Adrenal gland (tissue), 12 donors: ENCODE data around the gene WWC2. TPM values are rescaled to one million over a fixed set of nuclear protein-coding genes. Genes with fewer than 3 reads are reported as not detected.

Experiments
- DNase-seq, 7 donors: peaks; one replicate each; pipeline ENCODE4 v3.0.0-alpha.2; 2019 to 2020
- H3K27ac ChIP-seq, 5 donors: fragments of 200-600 bp; sonication (generic) in 4 of 5; 1 replicate in 3 of 5; 2 replicates in 2 of 5; pipeline versions ENCODE4 v1.5.1 to v1.8.0; 2016 to 2020; ENCODE audit warnings: mild to moderate bottlenecking in 1 of 5
- H3K27me3 ChIP-seq: fragments of 200-600 bp; 2 replicates; pipeline ENCODE4 v1.8.0; 2021
- H3K36me3 ChIP-seq, 2 donors: fragments of 200-600 bp; replicated peaks in 1 of 2; 1 replicate in 1 of 2; 2 replicates in 1 of 2; pipeline versions ENCODE4 v1.5.1 to v1.8.0; 2018 to 2022
- H3K4me1 ChIP-seq, 2 donors: fragments of 200-600 bp; replicated peaks in 1 of 2; 1 replicate in 1 of 2; 2 replicates in 1 of 2; pipeline versions ENCODE4 v1.5.1 to v1.8.0; 2018 to 2021
- H3K4me3 ChIP-seq, 4 donors: fragments of 200-600 bp; sonication (generic) in 3 of 4; one replicate each; pipeline ENCODE4 v1.5.1; 2016 to 2018
- H3K9me3 ChIP-seq, 3 donors: fragments of 200-600 bp; sonication (generic) in 1 of 3; replicated peaks in 1 of 3; 1 replicate in 2 of 3; 2 replicates in 1 of 3; pipeline versions ENCODE4 v1.5.1 to v1.8.0; 2016 to 2021
- CTCF ChIP-seq, 6 experiments: fragments of 450-650 bp in 4 of 6; fragments of 200-600 bp in 2 of 6; sonication (generic) in 1 of 6; IDR thresholded peaks; 1 replicate in 5 of 6; 2 replicates in 1 of 6; pipeline versions ENCODE4 v1.5.1 to v1.8.0; 2016 to 2021; ENCODE audit warnings: antibody characterized with exemption in 6 of 6, mild to moderate bottlenecking in 2 of 6, moderate library complexity in 1 of 6
- POLR2A ChIP-seq, 2 donors: fragments of 450-650 bp; IDR thresholded peaks; one replicate each; pipeline ENCODE4 v1.6.1; 2017; ENCODE audit warnings: antibody characterized with exemption in 2 of 2, mild to moderate bottlenecking in 2 of 2, moderate library complexity in 1 of 2
- WGBS, 4 donors: extraction: QIAGEN DNeasy Blood & Tissue Kit in 2 of 4; methylation state at CpG; one replicate each; pipeline versions ENCODE4 v1.1.5 to v1.1.7; 2013 to 2017; 5-methylcytosine and 5-hydroxymethylcytosine counted together
- intact Hi-C, 2 donors: fragments of 100-400 bp; cut with DNase I; formaldehyde crosslinking; loops; one replicate each; pipeline versions ENCODE4 v1.14.1 to v1.15.0; 2022 to 2023
- polyA plus RNA-seq, 3 donors: library from polyadenylated mRNA; stranded (reverse); fragments of 200-250 nt in 2 of 3; fragments of 350-450 nt in 1 of 3; fragmentation: Illumina TruSeq in 1 of 3; extraction: RNeasy Lipid Tissue Mini Kit (QIAGEN cat#74804) in 1 of 3; gene quantifications; one replicate each; pipeline ENCODE4 v1.2.3, GENCODE V29; 2013 to 2014
- total RNA-seq, 9 donors: library from RNA; depleted of rRNA in 4 of 9; stranded (reverse); fragments of >200 nt in 4 of 9; fragments of 120-200 nt in 1 of 9; fragmentation: NEBNext Ultra II Directional in 1 of 9; extraction: Animal tissue kit (Norgen Biotek cat#: 25700) in 1 of 9; gene quantifications; one replicate each; pipeline versions ENCODE4 v1.1.0 to v1.2.4, GENCODE V29; 2013 to 2023
- donor health status: healthy with polysubstance abuse.
- donor health status: Bipolar disorder and iron deficiency.
- donor health status: DM: yes; HTN: yes; CAD: no.
- donor health status: DM: no; HTN: no; CAD: no.
- donor health status: DM: no; HTN: no; CAD: no.
- donor health status: DM: yes; HTN: yes; CAD: no.

WWC2 gene
- total and polyA plus RNA-seq, 12 donors = 3.1 to 27.9 (median 17.4) TPM

- DNase-seq = no peak
- intact Hi-C loops = no loop called here
- Histone ChIP-seq H3K27ac (no peak overlapping the region), H3K9me3 (no peaks in the 10 kb centered on the region), H3K27me3 (no peaks in the 10 kb centered on the region), H3K4me1 (no peaks in the 10 kb centered on the region), H3K4me3 (no peak overlapping the region), H3K36me3 (no peaks in the 10 kb centered on the region)
- 88 to 93% (median 89%) methylated on average over 3 of the region's 3 CpGs for WGBS, 4 donors
- TF ChIP-seq POLR2A (IDR thresholded peaks at IDR 0.05) (no peak), CTCF (IDR thresholded peaks at IDR 0.05) (no peak)
These were observed 207.8 kb downstream of the WWC2 start for GRCh38 chr4:183306811-183307210.

GRCh38 chr4:183312841-183313240 lies 213.8 kb downstream of the WWC2 start:
- H3K4me3 ChIP-seq = no peak overlapping the region
- TF ChIP-seq POLR2A (IDR thresholded peaks at IDR 0.05) = no peak
- TF ChIP-seq CTCF (IDR thresholded peaks at IDR 0.05) = no peak
- intact Hi-C loops = no loop called here
- no peaks in the 10 kb centered on the region for H3K4me1 ChIP-seq
- no peak for DNase-seq
- no peaks in the 10 kb centered on the region for H3K9me3 ChIP-seq
- no peak overlapping the region for H3K27ac ChIP-seq
- H3K27me3 ChIP-seq = no peaks in the 10 kb centered on the region
- WGBS, 4 donors = 82 to 89% (median 87%) methylated on average over 5 of the region's 5 CpGs
- peaks cover 0 to 10% of the 10 kb centered on the region in 2 donors for H3K36me3 ChIP-seq

- Histone ChIP-seq H3K9me3 (no peaks in the 10 kb centered on the region), H3K4me1 (no peaks in the 10 kb centered on the region), H3K27ac (no peak overlapping the region), H3K4me3 (no peak overlapping the region), H3K36me3 (peaks cover 0 to 10% of the 10 kb centered on the region in 2 donors), H3K27me3 (no peaks in the 10 kb centered on the region)
- intact Hi-C loops = no loop called here
- DNase-seq = no peak
- 95 to 98% (median 97%) methylated on average over 15 of the region's 15 CpGs for WGBS, 4 donors
- TF ChIP-seq POLR2A (IDR thresholded peaks at IDR 0.05) = no peak
- no peak for TF ChIP-seq CTCF (IDR thresholded peaks at IDR 0.05)
These were observed 215.3 kb downstream of the WWC2 start for GRCh38 chr4:183314336-183314735.

GRCh38 chr4:183314806-183315205 lies 215.7 kb downstream of the WWC2 start:
- no peak overlapping the region for H3K4me3 ChIP-seq
- intact Hi-C loops = no loop called here
- no peak overlapping the region for H3K27ac ChIP-seq
- no peak for DNase-seq
- 89 to 97% (median 93%) methylated on average over 9 of the region's 9 CpGs for WGBS, 4 donors
- H3K4me1 ChIP-seq = no peaks in the 10 kb centered on the region
- H3K36me3 ChIP-seq = peaks cover 0 to 10% of the 10 kb centered on the region in 2 donors
- H3K27me3 ChIP-seq = no peaks in the 10 kb centered on the region
- TF ChIP-seq CTCF (IDR thresholded peaks at IDR 0.05) = no peak
- no peak for TF ChIP-seq POLR2A (IDR thresholded peaks at IDR 0.05)
- no peaks in the 10 kb centered on the region for H3K9me3 ChIP-seq
